Stomach (tissue), 9 donors: Measurements from ENCODE around the gene PRDX2. TPM values are rescaled to one million over a fixed set of nuclear protein-coding genes. Genes with fewer than 3 reads are reported as not detected.

Source experiments
- DNase-seq, 2 donors: peaks; one replicate each; pipeline versions ENCODE4 v3.0.0 to v3.0.0-alpha.2; 2013 to 2019
- H3K27ac ChIP-seq, 5 donors: fragments of 200-600 bp in 4 of 5; sonication (generic) in 4 of 5; one replicate each; pipeline ENCODE4 v1.5.1; 2013 to 2019; ENCODE audit warnings: mild to moderate bottlenecking in 1 of 5, moderate library complexity in 1 of 5
- H3K27me3 ChIP-seq, 3 donors: fragments of 200-600 bp; sonication (generic); one replicate each; pipeline ENCODE4 v1.5.1; 2017 to 2019; ENCODE audit warnings: mixed run types in 1 of 3
- H3K36me3 ChIP-seq, 4 donors: fragments of 200-600 bp; sonication (generic); 1 replicate in 3 of 4; 2 replicates in 1 of 4; pipeline ENCODE4 v1.5.1; 2016 to 2019
- H3K4me1 ChIP-seq, 4 donors: fragments of 200-600 bp; sonication (generic); one replicate each; pipeline ENCODE4 v1.5.1; 2016 to 2019
- H3K4me3 ChIP-seq, 4 donors: fragments of 200-600 bp; sonication (generic) in 3 of 4; one replicate each; pipeline ENCODE4 v1.5.1; 2016 to 2019; ENCODE audit warnings: mild to moderate bottlenecking in 1 of 4
- H3K9me3 ChIP-seq, 4 donors: fragments of 200-600 bp; sonication (generic); one replicate each; pipeline ENCODE4 v1.5.1; 2016 to 2019
- EP300 ChIP-seq: sonication (generic); formaldehyde crosslinking; IDR thresholded peaks from one replicate; pipeline ENCODE4 v1.6.1; 2017; ENCODE audit warnings: antibody characterized with exemption
- POLR2A ChIP-seq, 4 donors: fragments of 450-650 bp; IDR thresholded peaks; one replicate each; pipeline ENCODE4 v1.6.1; 2016; ENCODE audit warnings: antibody characterized with exemption in 4 of 4, control low read depth in 2 of 4, mild to moderate bottlenecking in 1 of 4, moderate library complexity in 1 of 4
- POLR2AphosphoS5 ChIP-seq, 3 donors: sonication (generic); formaldehyde crosslinking; IDR thresholded peaks; one replicate each; pipeline ENCODE4 v1.6.1; 2016; ENCODE audit warnings: antibody characterized with exemption in 3 of 3
- WGBS, 5 donors: extraction: QIAGEN DNeasy Blood & Tissue Kit in 3 of 5; methylation state at CpG; one replicate each; pipeline versions ENCODE4 v1.1.5 to v1.1.7; 2013 to 2018; 5-methylcytosine and 5-hydroxymethylcytosine counted together
- intact Hi-C: fragments of 100-400 bp; cut with DNase I; formaldehyde crosslinking; loops from one replicate; pipeline ENCODE4 v1.15.1; 2023; ENCODE audit warnings: low total_unique reads
- polyA plus RNA-seq, 3 donors: library from polyadenylated mRNA; stranded (reverse); fragments of 200-250 nt; gene quantifications; one replicate each; pipeline ENCODE4 v1.2.3, GENCODE V29; 2013
- total RNA-seq, 5 donors: library from RNA; depleted of rRNA; stranded (reverse); fragments of >200 nt; gene quantifications; one replicate each; pipeline versions ENCODE4 v1.1.0 to v1.2.3, GENCODE V29; 2014 to 2016
- TF ChIP-seq, protein P1 (sequence below), 7 experiments: fragments of 450-650 bp in 4 of 7; fragments of 200-600 bp in 3 of 7; sonication (generic) in 3 of 7; IDR thresholded peaks; one replicate each; pipeline ENCODE4 v1.5.1; 2016 to 2019; ENCODE audit warnings: antibody characterized with exemption in 7 of 7, control low read depth in 2 of 7, mild to moderate bottlenecking in 1 of 7
- donor health status: healthy with polysubstance abuse.
- donor health status: Bipolar disorder and iron deficiency.
- donor health status: healthy.

Gene PRDX2
- total and polyA plus RNA-seq, 8 donors, result 118 to 284 (median 226) TPM

DNA sequence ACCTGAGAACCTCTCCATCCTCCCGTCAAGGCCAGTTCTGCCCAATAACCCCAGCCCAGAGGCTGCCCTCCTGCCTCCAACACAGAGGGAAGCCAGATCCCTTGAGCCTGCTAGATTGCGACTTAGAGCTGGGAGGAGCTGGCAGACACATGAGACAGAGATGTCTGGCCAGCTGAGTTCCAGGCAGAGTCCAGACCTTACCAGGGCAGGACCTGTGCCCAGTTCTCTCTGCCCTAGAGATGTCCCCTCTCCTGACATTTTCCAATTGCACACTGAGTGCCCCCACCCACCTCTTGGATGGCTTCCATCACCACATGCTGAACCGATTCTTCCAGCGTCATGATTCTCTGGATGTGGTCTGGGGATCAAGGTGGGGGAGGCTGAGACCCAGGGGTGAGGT, 29.3 kb downstream of the PRDX2 start:
- 62 to 75% (median 65%) methylated on average over 4 of the region's 4 CpGs for WGBS, 5 donors
- no peak for DNase-seq
- no peak for TF ChIP-seq EP300
- TF ChIP-seq, protein P1, sequence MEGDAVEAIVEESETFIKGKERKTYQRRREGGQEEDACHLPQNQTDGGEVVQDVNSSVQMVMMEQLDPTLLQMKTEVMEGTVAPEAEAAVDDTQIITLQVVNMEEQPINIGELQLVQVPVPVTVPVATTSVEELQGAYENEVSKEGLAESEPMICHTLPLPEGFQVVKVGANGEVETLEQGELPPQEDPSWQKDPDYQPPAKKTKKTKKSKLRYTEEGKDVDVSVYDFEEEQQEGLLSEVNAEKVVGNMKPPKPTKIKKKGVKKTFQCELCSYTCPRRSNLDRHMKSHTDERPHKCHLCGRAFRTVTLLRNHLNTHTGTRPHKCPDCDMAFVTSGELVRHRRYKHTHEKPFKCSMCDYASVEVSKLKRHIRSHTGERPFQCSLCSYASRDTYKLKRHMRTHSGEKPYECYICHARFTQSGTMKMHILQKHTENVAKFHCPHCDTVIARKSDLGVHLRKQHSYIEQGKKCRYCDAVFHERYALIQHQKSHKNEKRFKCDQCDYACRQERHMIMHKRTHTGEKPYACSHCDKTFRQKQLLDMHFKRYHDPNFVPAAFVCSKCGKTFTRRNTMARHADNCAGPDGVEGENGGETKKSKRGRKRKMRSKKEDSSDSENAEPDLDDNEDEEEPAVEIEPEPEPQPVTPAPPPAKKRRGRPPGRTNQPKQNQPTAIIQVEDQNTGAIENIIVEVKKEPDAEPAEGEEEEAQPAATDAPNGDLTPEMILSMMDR (IDR thresholded peaks at IDR 0.05), result no peak
- TF ChIP-seq POLR2A (IDR thresholded peaks at IDR 0.05), result no peak
- TF ChIP-seq POLR2AphosphoS5 (IDR thresholded peaks at IDR 0.05), result no peak
- intact Hi-C loops, result no loop called here
- no peak overlapping the region for H3K4me3 ChIP-seq
- peaks cover 3 to 39% (median 32%) of the 10 kb centered on the region in 4 donors for H3K4me1 ChIP-seq
- peaks cover 0 to 37% (median 27%) of the 10 kb centered on the region in 4 donors for H3K36me3 ChIP-seq
- H3K27me3 ChIP-seq, result no peaks in the 10 kb centered on the region
- no peaks in the 10 kb centered on the region for H3K9me3 ChIP-seq
- H3K27ac ChIP-seq, result no peak overlapping the region

DNA sequence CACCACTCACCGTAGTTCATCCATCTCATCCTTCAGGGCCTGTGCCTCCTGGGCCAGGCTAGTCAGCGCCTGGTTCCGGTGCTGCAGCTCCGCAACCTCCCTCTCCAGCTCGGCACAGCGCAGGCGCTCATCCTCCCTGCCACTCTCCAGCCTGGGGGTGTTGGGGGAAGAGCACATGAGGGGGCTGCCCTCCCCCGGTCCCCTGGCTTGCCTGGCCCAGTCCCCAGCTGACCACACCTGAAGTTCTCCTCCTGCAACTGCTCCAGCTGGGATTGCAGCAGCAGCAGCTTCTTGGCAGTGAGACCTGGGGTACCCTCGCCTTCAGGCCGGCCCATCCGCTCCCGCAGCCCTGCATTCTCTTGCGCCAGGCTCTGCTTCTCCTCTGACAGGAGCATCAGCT, 30.7 kb downstream of the PRDX2 start:
- intact Hi-C loops, result no loop called here
- H3K27me3 ChIP-seq, result no peaks in the 10 kb centered on the region
- no peak for DNase-seq
- H3K27ac ChIP-seq, result no peak overlapping the region
- H3K36me3 ChIP-seq, result peaks cover 0 to 45% (median 29%) of the 10 kb centered on the region in 4 donors
- WGBS, 5 donors, result 92 to 97% (median 95%) methylated on average over 9 to 13 of the region's 13 CpGs
- no peaks in the 10 kb centered on the region for H3K9me3 ChIP-seq
- TF ChIP-seq POLR2A (IDR thresholded peaks at IDR 0.05) (no peak), EP300 (no peak), POLR2AphosphoS5 (IDR thresholded peaks at IDR 0.05) (no peak)
- TF ChIP-seq, protein P1 (IDR thresholded peaks at IDR 0.05), result no peak
- H3K4me3 ChIP-seq, result no peak overlapping the region
- peaks cover 0 to 31% (median 29%) of the 10 kb centered on the region in 4 donors for H3K4me1 ChIP-seq

DNA sequence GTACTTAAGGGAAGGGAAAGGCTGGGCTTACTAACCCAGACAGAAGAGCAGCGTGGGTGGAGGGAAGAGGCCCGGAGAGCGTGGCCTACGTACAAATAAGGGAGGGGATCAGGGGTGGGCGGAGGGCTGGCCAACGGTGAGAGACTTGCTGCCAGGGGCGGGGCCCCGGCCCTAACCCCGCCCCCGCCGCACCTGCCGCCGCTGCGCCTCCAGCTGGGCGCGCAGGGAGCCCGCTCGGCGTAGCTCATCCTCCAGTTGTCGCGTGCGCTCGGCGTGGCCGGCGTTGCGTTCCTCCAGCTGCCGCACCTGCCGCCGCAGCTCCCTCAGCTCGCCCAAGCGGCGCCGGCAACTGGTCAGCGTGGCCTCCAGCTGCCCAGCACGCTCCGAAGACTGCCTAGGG, 31.9 kb downstream of the PRDX2 start:
- Histone ChIP-seq H3K4me1 (peaks cover 0 to 30% (median 28%) of the 10 kb centered on the region in 4 donors), H3K4me3 (no peak overlapping the region), H3K27ac (peak overlapping the region in 1 of 5 donors; percentile 15), H3K36me3 (peaks cover 0 to 57% (median 35%) of the 10 kb centered on the region in 4 donors), H3K9me3 (no peaks in the 10 kb centered on the region), H3K27me3 (no peaks in the 10 kb centered on the region)
- DNase-seq, result peak; percentile 54 to 85
- TF ChIP-seq POLR2AphosphoS5 (IDR thresholded peaks at IDR 0.05), result peak in 1 of 3 donors; percentile 16
- no peak for TF ChIP-seq POLR2A (IDR thresholded peaks at IDR 0.05)
- intact Hi-C loops, result loop anchor here (5.0 kb wide), 1 partner anchor 33 kb away; the partner anchor contains the start of genes PRDX2 and THSD8
- 50 to 84% (median 56%) methylated on average over 26 to 37 of the region's 37 CpGs for WGBS, 5 donors

DNA sequence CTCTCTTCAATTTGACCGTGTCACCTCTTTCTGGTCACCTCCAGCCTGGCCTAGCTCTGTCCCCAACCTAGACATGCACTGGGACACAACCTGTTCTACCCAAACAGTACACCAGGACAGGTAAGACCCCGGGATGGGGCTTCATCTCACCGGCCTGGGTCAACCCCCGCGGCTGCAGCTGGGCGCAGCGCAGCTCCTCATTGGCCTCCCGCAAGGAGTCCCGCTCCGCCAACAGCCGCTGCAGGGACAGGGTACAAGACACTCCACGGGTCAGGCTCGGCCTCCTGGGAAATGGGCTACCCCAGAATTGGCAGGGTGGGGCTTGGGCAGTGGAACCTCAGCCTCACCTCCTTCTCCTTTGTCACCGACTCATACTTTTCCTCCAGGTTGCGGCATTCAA, 33.9 kb downstream of the PRDX2 start:
- no peaks in the 10 kb centered on the region for H3K27me3 ChIP-seq

More for the DNA sequence above, 33.9 kb downstream of the PRDX2 start:
- DNase-seq, result no peak
- intact Hi-C loops, result loop anchor here (5.0 kb wide), 1 partner anchor 35 kb away; the partner anchor contains the start of genes PRDX2 and THSD8
- Histone ChIP-seq H3K36me3 (peaks cover 14 to 69% (median 53%) of the 10 kb centered on the region in 4 donors), H3K9me3 (no peaks in the 10 kb centered on the region), H3K4me1 (peaks cover 0 to 21% (median 18%) of the 10 kb centered on the region in 4 donors), H3K4me3 (no peak overlapping the region), H3K27ac (no peak overlapping the region)
- WGBS, 5 donors, result 92 to 97% (median 95%) methylated on average over 12 to 15 of the region's 15 CpGs
- no peak for TF ChIP-seq POLR2A (IDR thresholded peaks at IDR 0.05)
- TF ChIP-seq, protein P1 (IDR thresholded peaks at IDR 0.05), result no peak
- TF ChIP-seq EP300, result no peak
- TF ChIP-seq POLR2AphosphoS5 (IDR thresholded peaks at IDR 0.05), result no peak
